HepG2 (cell line): ENCODE measurements around the gene LRRC34. TPM values are rescaled to one million over a fixed set of nuclear protein-coding genes. Genes with fewer than 3 reads are reported as not detected.

ENCODE experiments used
- BRD4 ChIP-seq: sonication (generic); formaldehyde crosslinking; IDR thresholded peaks from 2 replicates; pipeline ENCODE4 v1.4.0; 2020; ENCODE audit warnings: missing genetic modification reagents
- FOXA3 ChIP-seq: IDR thresholded peaks from 2 replicates; pipeline ENCODE4 v1.6.1; 2016; ENCODE audit warnings: missing genetic modification reagents, missing compliant biosample characterization
- KAT7 ChIP-seq: IDR thresholded peaks from 2 replicates; pipeline ENCODE4 v1.6.1; 2018; ENCODE audit warnings: borderline replicate concordance, missing compliant biosample characterization
- KLF16 ChIP-seq, 2 experiments: sonication (generic) in 1 of 2; formaldehyde crosslinking in 1 of 2; IDR thresholded peaks; 2 replicates each; pipeline versions ENCODE4 v1.6.1 to v1.8.0; 2016 to 2023; ENCODE audit warnings: missing genetic modification reagents in 2 of 2, missing compliant biosample characterization in 1 of 2
- MAZ ChIP-seq, 2 experiments: sonication (generic) in 1 of 2; formaldehyde crosslinking in 1 of 2; IDR thresholded peaks; 2 replicates each; pipeline versions ENCODE4 v1.5.0 to v1.6.1; 2012 to 2020; ENCODE audit warnings: low read depth in 2 of 2, mild to moderate bottlenecking in 2 of 2, borderline replicate concordance in 1 of 2, improper control_type of control experiment in 1 of 2, low read length in 1 of 2, missing genetic modification reagents in 1 of 2, moderate library complexity in 1 of 2
- NR2C2 ChIP-seq: sonication (generic); formaldehyde crosslinking; IDR thresholded peaks from 2 replicates; pipeline ENCODE4 v1.4.0; 2020; ENCODE audit warnings: missing genetic modification reagents, mild to moderate bottlenecking, moderate library complexity, borderline replicate concordance
- RFXANK ChIP-seq: IDR thresholded peaks from 2 replicates; pipeline ENCODE4 v1.6.1; 2016
- TBX2 ChIP-seq: sonication (generic); formaldehyde crosslinking; IDR thresholded peaks from 2 replicates; pipeline ENCODE4 v1.5.0; 2020; ENCODE audit warnings: missing genetic modification reagents, mild to moderate bottlenecking, borderline replicate concordance
- ZEB1 ChIP-seq: IDR thresholded peaks from 2 replicates; pipeline ENCODE4 v1.6.1; 2012; ENCODE audit warnings: mild to moderate bottlenecking, low read depth, inconsistent platforms; ENCODE audit not compliant: insufficient replicate concordance
- ZNF331 ChIP-seq: sonication (generic); formaldehyde crosslinking; IDR thresholded peaks from 2 replicates; pipeline ENCODE4 v1.4.0; 2020; ENCODE audit warnings: missing genetic modification reagents
- ZNF350 ChIP-seq: sonication (generic); formaldehyde crosslinking; IDR thresholded peaks from 2 replicates; pipeline ENCODE4 v1.4.0; 2020; ENCODE audit warnings: mild to moderate bottlenecking, low read depth, missing genetic modification reagents, borderline replicate concordance
- ZNF619 ChIP-seq: sonication (generic); formaldehyde crosslinking; IDR thresholded peaks from 2 replicates; pipeline ENCODE4 v1.4.0; 2020; ENCODE audit warnings: mild to moderate bottlenecking, missing genetic modification reagents
- ZNF766 ChIP-seq: sonication (generic); formaldehyde crosslinking; IDR thresholded peaks from 2 replicates; pipeline ENCODE4 v1.5.0; 2020; ENCODE audit warnings: missing genetic modification reagents, borderline replicate concordance
- polyA plus RNA-seq, 8 experiments: library from polyadenylated mRNA; depleted of rRNA in 3 of 8; stranded (reverse) in 7 of 8; unstranded in 1 of 8; fragments of >200 nt; fragmentation: Illumina TruSeq in 4 of 8; extraction: Trizol in 4 of 8; gene quantifications; 2 replicates each; pipeline versions ENCODE4 v1.2.1 to v1.2.3, GENCODE V29; 2011 to 2016; ENCODE audit warnings: low read depth in 4 of 8, missing spikeins in 1 of 8, mixed read lengths in 1 of 8; ENCODE audit not compliant: insufficient read depth in 1 of 8
- total RNA-seq, 5 experiments: library from RNA; depleted of rRNA; stranded (reverse); fragments of >200 nt; fragmentation: Illumina TruSeq; extraction: Trizol; gene quantifications; 2 replicates each; pipeline ENCODE4 v1.2.3, GENCODE V29; 2016; ENCODE audit warnings: low read depth in 1 of 5
- TF ChIP-seq, protein P1 (sequence below): sonication (generic); formaldehyde crosslinking; IDR thresholded peaks from 2 replicates; pipeline ENCODE4 v1.4.0; 2020; ENCODE audit warnings: missing genetic modification reagents
- TF ChIP-seq, protein P2 (sequence below): sonication (generic); formaldehyde crosslinking; IDR thresholded peaks from 2 replicates; pipeline ENCODE4 v1.5.0; 2020; ENCODE audit warnings: missing genetic modification reagents, mild to moderate bottlenecking, borderline replicate concordance
- TF ChIP-seq, protein P3 (sequence below), 2 experiments: sonication (generic) in 1 of 2; formaldehyde crosslinking in 1 of 2; IDR thresholded peaks; 2 replicates each; pipeline versions ENCODE4 v1.4.0 to v1.6.1; 2018 to 2020; ENCODE audit warnings: missing genetic modification reagents in 2 of 2, borderline replicate concordance in 1 of 2, low read depth in 1 of 2, mild to moderate bottlenecking in 1 of 2, missing biosample characterization in 1 of 2
- TF ChIP-seq, protein P4 (sequence below): sonication (generic); formaldehyde crosslinking; IDR thresholded peaks from 2 replicates; pipeline ENCODE4 v1.5.1; 2020; ENCODE audit warnings: mild to moderate bottlenecking, moderate library complexity, missing genetic modification reagents
- TF ChIP-seq, protein P5 (sequence below): IDR thresholded peaks from 2 replicates; pipeline ENCODE4 v1.6.1; 2016; ENCODE audit warnings: low read depth, control low read depth

LRRC34 gene
- total and polyA plus RNA-seq, 2 of the 13 experiments (the other 11 are each of a cell fraction or from before 2014, with no cell fraction given): not detected

DNA sequence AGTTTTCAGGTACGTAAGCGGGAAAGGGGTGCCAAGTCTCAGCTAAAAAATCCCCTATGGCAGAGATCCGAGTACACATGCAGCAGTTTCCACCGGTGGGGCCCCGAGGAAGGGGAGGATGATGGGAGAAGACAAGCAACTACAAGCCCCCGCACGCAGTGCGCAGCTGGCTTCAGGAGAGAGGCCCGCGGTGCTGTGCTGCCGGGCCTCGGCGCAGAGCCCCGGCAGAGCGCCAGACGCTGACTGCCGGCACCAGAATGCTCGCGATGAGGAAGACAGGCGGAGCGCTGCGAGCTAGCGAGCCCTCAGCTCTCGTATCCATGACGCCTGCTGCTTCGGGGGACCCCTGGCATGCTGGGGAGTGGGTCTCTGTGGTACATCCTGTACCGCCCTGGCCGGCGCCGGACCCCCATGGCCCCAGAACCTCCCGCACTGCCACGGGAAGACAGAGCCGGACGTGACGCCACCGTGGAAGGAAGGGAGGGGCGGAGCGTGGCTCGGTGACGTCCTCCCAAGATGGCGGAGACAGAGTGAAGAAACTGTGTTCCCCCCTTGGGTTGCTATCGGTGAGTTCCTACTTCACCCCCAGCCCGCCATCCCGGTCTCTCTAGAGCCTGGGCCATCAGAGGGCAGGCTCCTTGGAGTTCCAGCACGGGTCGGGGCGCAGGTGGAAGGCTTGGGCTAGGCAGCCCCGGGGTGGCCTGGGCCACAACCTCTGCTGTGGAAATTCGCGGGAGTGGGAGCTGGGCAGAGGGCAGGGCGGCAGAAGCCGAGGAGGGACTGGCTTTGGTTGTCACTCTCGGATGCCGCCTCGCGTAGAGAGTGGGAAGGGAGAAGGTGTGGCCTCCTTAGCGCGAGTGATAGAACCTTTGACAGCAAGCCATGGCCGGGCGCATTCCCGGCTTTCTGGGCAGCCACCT lies 39.5 kb downstream of the LRRC34 start, which contains the start of gene MYNN (continued):
- TF ChIP-seq, protein P1, sequence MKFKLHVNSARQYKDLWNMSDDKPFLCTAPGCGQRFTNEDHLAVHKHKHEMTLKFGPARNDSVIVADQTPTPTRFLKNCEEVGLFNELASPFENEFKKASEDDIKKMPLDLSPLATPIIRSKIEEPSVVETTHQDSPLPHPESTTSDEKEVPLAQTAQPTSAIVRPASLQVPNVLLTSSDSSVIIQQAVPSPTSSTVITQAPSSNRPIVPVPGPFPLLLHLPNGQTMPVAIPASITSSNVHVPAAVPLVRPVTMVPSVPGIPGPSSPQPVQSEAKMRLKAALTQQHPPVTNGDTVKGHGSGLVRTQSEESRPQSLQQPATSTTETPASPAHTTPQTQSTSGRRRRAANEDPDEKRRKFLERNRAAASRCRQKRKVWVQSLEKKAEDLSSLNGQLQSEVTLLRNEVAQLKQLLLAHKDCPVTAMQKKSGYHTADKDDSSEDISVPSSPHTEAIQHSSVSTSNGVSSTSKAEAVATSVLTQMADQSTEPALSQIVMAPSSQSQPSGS (CRISPR knock-in tag): peak; percentile 71; the same call in 1 of the 2 replicates
- peak; percentile 60; the same call in 1 of the 2 replicates for TF ChIP-seq TBX2
- peak; percentile 76 for TF ChIP-seq KAT7 (CRISPR knock-in tag)
- TF ChIP-seq ZNF350 (CRISPR knock-in tag): peak; percentile 92
- TF ChIP-seq, protein P2, sequence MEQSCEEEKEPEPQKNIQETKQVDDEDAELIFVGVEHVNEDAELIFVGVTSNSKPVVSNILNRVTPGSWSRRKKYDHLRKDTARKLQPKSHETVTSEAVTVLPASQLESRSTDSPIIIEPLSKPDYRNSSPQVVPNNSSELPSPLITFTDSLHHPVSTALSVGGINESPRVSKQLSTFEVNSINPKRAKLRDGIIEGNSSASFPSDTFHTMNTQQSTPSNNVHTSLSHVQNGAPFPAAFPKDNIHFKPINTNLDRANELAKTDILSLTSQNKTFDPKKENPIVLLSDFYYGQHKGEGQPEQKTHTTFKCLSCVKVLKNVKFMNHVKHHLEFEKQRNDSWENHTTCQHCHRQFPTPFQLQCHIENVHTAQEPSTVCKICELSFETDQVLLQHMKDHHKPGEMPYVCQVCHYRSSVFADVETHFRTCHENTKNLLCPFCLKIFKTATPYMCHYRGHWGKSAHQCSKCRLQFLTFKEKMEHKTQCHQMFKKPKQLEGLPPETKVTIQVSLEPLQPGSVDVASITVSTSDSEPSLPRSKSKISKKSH (CRISPR knock-in tag): no peak; the same call in none of the 2 replicates
- no peak for TF ChIP-seq FOXA3 (CRISPR knock-in tag)
- peak; percentile 63; the same call in 1 of the 2 replicates for TF ChIP-seq MAZ (IDR thresholded peaks at IDR 0.05; ENCODE audit: borderline replicate concordance, low read depth, low read length)
- TF ChIP-seq MAZ (CRISPR knock-in tag; IDR thresholded peaks at IDR 0.05; ENCODE audit: low read depth): peak; percentile 43; the same call in 1 of the 2 replicates
- TF ChIP-seq ZNF331 (CRISPR knock-in tag): peak; percentile 63
- no peak for TF ChIP-seq RFXANK
- TF ChIP-seq, protein P3, sequence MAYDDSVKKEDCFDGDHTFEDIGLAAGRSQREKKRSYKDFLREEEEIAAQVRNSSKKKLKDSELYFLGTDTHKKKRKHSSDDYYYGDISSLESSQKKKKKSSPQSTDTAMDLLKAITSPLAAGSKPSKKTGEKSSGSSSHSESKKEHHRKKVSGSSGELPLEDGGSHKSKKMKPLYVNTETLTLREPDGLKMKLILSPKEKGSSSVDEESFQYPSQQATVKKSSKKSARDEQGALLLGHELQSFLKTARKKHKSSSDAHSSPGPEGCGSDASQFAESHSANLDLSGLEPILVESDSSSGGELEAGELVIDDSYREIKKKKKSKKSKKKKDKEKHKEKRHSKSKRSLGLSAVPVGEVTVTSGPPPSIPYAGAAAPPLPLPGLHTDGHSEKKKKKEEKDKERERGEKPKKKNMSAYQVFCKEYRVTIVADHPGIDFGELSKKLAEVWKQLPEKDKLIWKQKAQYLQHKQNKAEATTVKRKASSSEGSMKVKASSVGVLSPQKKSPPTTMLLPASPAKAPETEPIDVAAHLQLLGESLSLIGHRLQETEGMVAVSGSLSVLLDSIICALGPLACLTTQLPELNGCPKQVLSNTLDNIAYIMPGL (CRISPR knock-in tag; IDR thresholded peaks at IDR 0.05; ENCODE audit: borderline replicate concordance in 1 of 2, low read depth in 1 of 2): peak; percentile 89 to 97
- TF ChIP-seq, protein P4, sequence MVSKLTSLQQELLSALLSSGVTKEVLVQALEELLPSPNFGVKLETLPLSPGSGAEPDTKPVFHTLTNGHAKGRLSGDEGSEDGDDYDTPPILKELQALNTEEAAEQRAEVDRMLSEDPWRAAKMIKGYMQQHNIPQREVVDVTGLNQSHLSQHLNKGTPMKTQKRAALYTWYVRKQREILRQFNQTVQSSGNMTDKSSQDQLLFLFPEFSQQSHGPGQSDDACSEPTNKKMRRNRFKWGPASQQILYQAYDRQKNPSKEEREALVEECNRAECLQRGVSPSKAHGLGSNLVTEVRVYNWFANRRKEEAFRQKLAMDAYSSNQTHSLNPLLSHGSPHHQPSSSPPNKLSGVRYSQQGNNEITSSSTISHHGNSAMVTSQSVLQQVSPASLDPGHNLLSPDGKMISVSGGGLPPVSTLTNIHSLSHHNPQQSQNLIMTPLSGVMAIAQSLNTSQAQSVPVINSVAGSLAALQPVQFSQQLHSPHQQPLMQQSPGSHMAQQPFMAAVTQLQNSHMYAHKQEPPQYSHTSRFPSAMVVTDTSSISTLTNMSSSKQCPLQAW (CRISPR knock-in tag): peak; percentile 20; the same call in 1 of the 2 replicates
- peak; percentile 72; the same call in 1 of the 2 replicates for TF ChIP-seq ZNF766 (CRISPR knock-in tag)
- TF ChIP-seq, protein P5, sequence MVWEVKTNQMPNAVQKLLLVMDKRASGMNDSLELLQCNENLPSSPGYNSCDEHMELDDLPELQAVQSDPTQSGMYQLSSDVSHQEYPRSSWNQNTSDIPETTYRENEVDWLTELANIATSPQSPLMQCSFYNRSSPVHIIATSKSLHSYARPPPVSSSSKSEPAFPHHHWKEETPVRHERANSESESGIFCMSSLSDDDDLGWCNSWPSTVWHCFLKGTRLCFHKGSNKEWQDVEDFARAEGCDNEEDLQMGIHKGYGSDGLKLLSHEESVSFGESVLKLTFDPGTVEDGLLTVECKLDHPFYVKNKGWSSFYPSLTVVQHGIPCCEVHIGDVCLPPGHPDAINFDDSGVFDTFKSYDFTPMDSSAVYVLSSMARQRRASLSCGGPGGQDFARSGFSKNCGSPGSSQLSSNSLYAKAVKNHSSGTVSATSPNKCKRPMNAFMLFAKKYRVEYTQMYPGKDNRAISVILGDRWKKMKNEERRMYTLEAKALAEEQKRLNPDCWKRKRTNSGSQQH (CRISPR knock-in tag): no peak; the same call in 1 of the 2 replicates
- peak; percentile 86; the same call in 1 of the 2 replicates for TF ChIP-seq ZNF619 (CRISPR knock-in tag)
- peak in 1 of 2 experiments; percentile 56; a peak in 2 of 4 replicates for TF ChIP-seq KLF16 (CRISPR knock-in tag; IDR thresholded peaks at IDR 0.05)
- peak; percentile 81 for TF ChIP-seq BRD4 (CRISPR knock-in tag)
- peak; percentile 35; the same call in 1 of the 2 replicates for TF ChIP-seq NR2C2 (CRISPR knock-in tag)
- peak; percentile 14 for TF ChIP-seq ZEB1
